H9 (cell line): ENCODE results near the gene TMEM271. TPM values are rescaled to one million over a fixed set of nuclear protein-coding genes. Genes with fewer than 3 reads are reported as not detected.

Experiments used
- DNase-seq: peaks from one replicate; pipeline ENCODE4 v3.0.0-alpha.2; 2017
- H2AFZ ChIP-seq: one replicate; pipeline ENCODE4 v1.6.1; 2013; ENCODE audit warnings: mild to moderate bottlenecking, low read length, control low read depth, moderate library complexity
- H2AK5ac ChIP-seq: 2 replicates; pipeline ENCODE4 v1.6.1; 2013; ENCODE audit warnings: low read length, control low read depth, mixed read lengths; ENCODE audit not compliant: insufficient read length
- H2BK120ac ChIP-seq: one replicate; pipeline ENCODE4 v1.6.1; 2013; ENCODE audit warnings: low read depth, mild to moderate bottlenecking, low read length, control low read depth, inconsistent platforms; ENCODE audit not compliant: poor library complexity, severe bottlenecking
- H2BK12ac ChIP-seq: 2 replicates; pipeline ENCODE4 v1.6.1; 2013; ENCODE audit warnings: low read length, control low read depth, mixed read lengths, low read depth; ENCODE audit not compliant: insufficient read length
- H2BK15ac ChIP-seq: 2 replicates; pipeline ENCODE4 v1.6.1; 2013; ENCODE audit warnings: low read depth, low read length, control low read depth
- H2BK20ac ChIP-seq: one replicate; pipeline ENCODE4 v1.6.1; 2013; ENCODE audit warnings: low read depth, mild to moderate bottlenecking, low read length, control low read depth, inconsistent platforms; ENCODE audit not compliant: poor library complexity, severe bottlenecking
- H2BK5ac ChIP-seq: 2 replicates; pipeline ENCODE4 v1.6.1; 2013; ENCODE audit warnings: low read length, control low read depth, mixed read lengths; ENCODE audit not compliant: insufficient read length
- H3K14ac ChIP-seq: 2 replicates; pipeline ENCODE4 v1.6.1; 2013; ENCODE audit warnings: low read length, control low read depth; ENCODE audit not compliant: insufficient read depth
- H3K18ac ChIP-seq: 2 replicates; pipeline ENCODE4 v1.6.1; 2013; ENCODE audit warnings: low read depth, mild to moderate bottlenecking, mixed read lengths, low read length, control low read depth; ENCODE audit not compliant: insufficient read length
- H3K23ac ChIP-seq: 2 replicates; pipeline ENCODE4 v1.6.1; 2013; ENCODE audit warnings: low read length, control low read depth, mixed read lengths, low read depth; ENCODE audit not compliant: insufficient read length
- H3K23me2 ChIP-seq: 2 replicates; pipeline ENCODE4 v1.6.1; 2013; ENCODE audit warnings: low read depth, mild to moderate bottlenecking, mixed read lengths, low read length, control low read depth; ENCODE audit not compliant: insufficient read length, poor library complexity, severe bottlenecking
- H3K27ac ChIP-seq: 2 replicates; pipeline ENCODE4 v1.5.1; 2013; ENCODE audit warnings: low read length, control low read depth, mixed read lengths, low read depth; ENCODE audit not compliant: insufficient read length
- H3K27me3 ChIP-seq: 2 replicates; pipeline ENCODE4 v1.6.1; 2013; ENCODE audit warnings: low read length, control low read depth, inconsistent platforms; ENCODE audit not compliant: insufficient read depth
- H3K4ac ChIP-seq: 2 replicates; pipeline ENCODE4 v1.6.1; 2013; ENCODE audit warnings: low read depth, mild to moderate bottlenecking, control low read depth, inconsistent platforms, low read length, moderate library complexity
- H3K4me1 ChIP-seq: 2 replicates; pipeline ENCODE4 v1.6.1; 2013; ENCODE audit warnings: low read length, control low read depth, inconsistent platforms; ENCODE audit not compliant: insufficient read depth
- H3K4me2 ChIP-seq: 2 replicates; pipeline ENCODE4 v1.6.1; 2013; ENCODE audit warnings: low read length, control low read depth, mixed read lengths; ENCODE audit not compliant: insufficient read length, insufficient read depth
- H3K56ac ChIP-seq: 2 replicates; pipeline ENCODE4 v1.6.1; 2013; ENCODE audit warnings: low read depth, mild to moderate bottlenecking, mixed read lengths, low read length, control low read depth; ENCODE audit not compliant: insufficient read length
- H3K79me1 ChIP-seq: 2 replicates; pipeline ENCODE4 v1.6.1; 2013; ENCODE audit warnings: low read depth, mild to moderate bottlenecking, moderate library complexity, low read length, control low read depth, inconsistent platforms; ENCODE audit not compliant: insufficient read depth, poor library complexity, severe bottlenecking
- H3K79me2 ChIP-seq: 2 replicates; pipeline ENCODE4 v1.6.1; 2013; ENCODE audit warnings: low read length, control low read depth, inconsistent platforms; ENCODE audit not compliant: insufficient read depth
- H3K9ac ChIP-seq: 2 replicates; pipeline ENCODE4 v1.6.1; 2013; ENCODE audit warnings: low read length, control low read depth, mixed read lengths; ENCODE audit not compliant: insufficient read length; ENCODE audit errors: extremely low read depth
- H3K9me3 ChIP-seq: one replicate; pipeline ENCODE4 v1.6.1; 2013; ENCODE audit warnings: low read depth, low read length, inconsistent platforms; ENCODE audit not compliant: control insufficient read depth
- H3T11ph ChIP-seq: one replicate; pipeline ENCODE4 v1.6.1; 2013; ENCODE audit warnings: mild to moderate bottlenecking, low read length, control low read depth, inconsistent platforms
- H4K20me1 ChIP-seq: one replicate; pipeline ENCODE4 v1.6.1; 2013; ENCODE audit not compliant: control insufficient read depth, insufficient read length, insufficient read depth
- H4K5ac ChIP-seq: 2 replicates; pipeline ENCODE4 v1.6.1; 2013; ENCODE audit warnings: low read depth, mild to moderate bottlenecking, mixed read lengths, low read length, control low read depth; ENCODE audit not compliant: insufficient read length
- H4K8ac ChIP-seq: replicated peaks from 2 replicates; pipeline ENCODE4 v1.6.1; 2013; ENCODE audit warnings: low read length, control low read depth, mixed read lengths, low read depth; ENCODE audit not compliant: insufficient read length
- H4K91ac ChIP-seq: 2 replicates; pipeline ENCODE4 v1.6.1; 2013; ENCODE audit warnings: low read depth, mild to moderate bottlenecking, moderate library complexity, mixed read lengths, low read length, control low read depth; ENCODE audit not compliant: insufficient read length
- H3K27ac Mint-ChIP-seq, 3 experiments: 2 replicates in 2 of 3; 3 replicates in 1 of 3; pipeline ENCODE4 v1.8.0; 2020 to 2021; ENCODE audit warnings: mixed read lengths in 3 of 3, mild to moderate bottlenecking in 1 of 3, moderate library complexity in 1 of 3
- H3K27me3 Mint-ChIP-seq: 2 replicates; pipeline ENCODE4 v1.8.0; 2021; ENCODE audit warnings: low read depth, mild to moderate bottlenecking, moderate library complexity, mixed read lengths
- H3K36me3 Mint-ChIP-seq, 3 experiments: 2 replicates in 2 of 3; 3 replicates in 1 of 3; pipeline ENCODE4 v1.8.0; 2020 to 2021; ENCODE audit warnings: low read depth in 3 of 3, mixed read lengths in 3 of 3; ENCODE audit not compliant: insufficient read depth in 1 of 3
- H3K4me1 Mint-ChIP-seq, 2 experiments: 2 replicates each; pipeline ENCODE4 v1.8.0; 2020; ENCODE audit warnings: mixed read lengths in 2 of 2
- H3K4me3 Mint-ChIP-seq, 2 experiments: 2 replicates in 1 of 2; 3 replicates in 1 of 2; pipeline ENCODE4 v1.8.0; 2020 to 2021; ENCODE audit warnings: mild to moderate bottlenecking in 2 of 2, mixed read lengths in 2 of 2, moderate library complexity in 1 of 2
- H3K9me3 Mint-ChIP-seq, 2 experiments: 2 replicates in 1 of 2; 3 replicates in 1 of 2; pipeline ENCODE4 v1.8.0; 2020; ENCODE audit warnings: mild to moderate bottlenecking in 2 of 2, mixed read lengths in 2 of 2, moderate library complexity in 1 of 2
- CTCF ChIP-seq: fragments of 200-600 bp; sonication (generic); conservative IDR thresholded peaks from 3 replicates; pipeline ENCODE4 v1.8.0; 2021; ENCODE audit warnings: antibody characterized with exemption, mild to moderate bottlenecking
- WGBS: extraction: QIAGEN DNeasy Blood & Tissue Kit; methylation state at CpG from one replicate; pipeline ENCODE4 v1.1.7; 2013; ENCODE audit warnings: missing lambda C conversion rate, low lambda C conversion rate, mixed read lengths; ENCODE audit not compliant: insufficient read length; ENCODE audit errors: extremely low coverage; 5-methylcytosine and 5-hydroxymethylcytosine counted together
- total RNA-seq: library from RNA; stranded (reverse); gene quantifications from 2 replicates; pipeline ENCODE4 v1.2.1, GENCODE V29; 2021

Gene TMEM271
- total RNA-seq, 1 experiment from 2014 or later, result 0.09 TPM

GRCh38 chr4:610411-611261, 34.5 kb upstream of the TMEM271 start:
- no peaks in the 10 kb centered on the region for H3K79me1 ChIP-seq
- H3K27me3 ChIP-seq, result no peaks in the 10 kb centered on the region; the same call in 1 of the 2 replicates
- H3K4me1 Mint-ChIP-seq, result no peaks in the 10 kb centered on the region
- no peak overlapping the region for H3K23ac ChIP-seq
- H3T11ph ChIP-seq, result no peak overlapping the region
- H2BK20ac ChIP-seq, result no peak overlapping the region
- TF ChIP-seq CTCF, result no peak
- H3K9me3 Mint-ChIP-seq, result peaks cover 4 to 5% of the 10 kb centered on the region in 2 experiments; a peak in 3 of 5 replicates
- no peak overlapping the region for H4K8ac ChIP-seq
- H3K18ac ChIP-seq, result no peak overlapping the region
- H2BK5ac ChIP-seq, result no peak overlapping the region
- no peak overlapping the region for H3K27ac ChIP-seq
- no peak overlapping the region for H3K56ac ChIP-seq
- DNase-seq, result no peak
- H3K4ac ChIP-seq, result no peak overlapping the region
- no peak overlapping the region for H3K4me2 ChIP-seq
- no peaks in the 10 kb centered on the region for H3K36me3 Mint-ChIP-seq
- H3K4me3 Mint-ChIP-seq, result no peak overlapping the region
- H2AFZ ChIP-seq, result no peak overlapping the region
- H2BK120ac ChIP-seq, result no peak overlapping the region
- H3K9ac ChIP-seq, result no peak overlapping the region
- no peak overlapping the region for H3K14ac ChIP-seq
- no peaks in the 10 kb centered on the region for H3K23me2 ChIP-seq
- no peak overlapping the region for H3K27ac Mint-ChIP-seq
- H3K79me2 ChIP-seq, result no peaks in the 10 kb centered on the region; the same call in 1 of the 2 replicates
- H4K5ac ChIP-seq, result no peak overlapping the region
- H4K20me1 ChIP-seq, result no peaks in the 10 kb centered on the region
- no peaks in the 10 kb centered on the region for H3K4me1 ChIP-seq
- H3K9me3 ChIP-seq, result no peaks in the 10 kb centered on the region
- peaks cover 55% of the 10 kb centered on the region for H3K27me3 Mint-ChIP-seq
- no peak overlapping the region for H4K91ac ChIP-seq
- H2BK15ac ChIP-seq, result no peak overlapping the region
- WGBS, result no CpG with 5 or more reads among the region's 10 CpGs
- H2BK12ac ChIP-seq, result no peak overlapping the region
- no peak overlapping the region for H2AK5ac ChIP-seq
